Liver (tissue), 9 donors: ENCODE data around the gene ATG5. TPM values are rescaled to one million over a fixed set of nuclear protein-coding genes. Genes with fewer than 3 reads are reported as not detected.
A peak's percentile ranks its signal among the peaks of the same experiment; 100 is the strongest.

Source experiments
- DNase-seq: peaks from one replicate; pipeline ENCODE4 v3.0.0-alpha.2; 2017; ENCODE audit warnings: low spot score
- H3K27ac ChIP-seq, 2 donors: one replicate each; pipeline ENCODE4 v1.7.0; 2013; ENCODE audit warnings: inconsistent platforms in 2 of 2, low read length in 2 of 2, control low read depth in 1 of 2, low read depth in 1 of 2, mild to moderate bottlenecking in 1 of 2
- H3K27me3 ChIP-seq, 4 donors: one replicate each; pipeline versions ENCODE4 v1.6.1 to v1.7.0; 2013; ENCODE audit warnings: low read length in 3 of 4, inconsistent platforms in 1 of 4, mild to moderate bottlenecking in 1 of 4, moderate library complexity in 1 of 4; ENCODE audit not compliant: control insufficient read depth in 4 of 4, insufficient read depth in 4 of 4
- H3K36me3 ChIP-seq, 4 donors: one replicate each; pipeline versions ENCODE4 v1.6.1 to v1.7.0; 2013; ENCODE audit warnings: low read length in 3 of 4, mild to moderate bottlenecking in 3 of 4, low read depth in 1 of 4, moderate library complexity in 1 of 4; ENCODE audit not compliant: control insufficient read depth in 4 of 4, insufficient read depth in 3 of 4
- H3K4me1 ChIP-seq, 4 donors: one replicate each; pipeline versions ENCODE4 v1.6.1 to v1.7.0; 2013; ENCODE audit warnings: low read length in 3 of 4, mild to moderate bottlenecking in 3 of 4, moderate library complexity in 1 of 4; ENCODE audit not compliant: control insufficient read depth in 4 of 4, insufficient read depth in 4 of 4
- H3K4me3 ChIP-seq, 3 donors: one replicate each; pipeline versions ENCODE4 v1.6.1 to v1.7.0; 2013; ENCODE audit warnings: low read length in 3 of 3, control low read depth in 1 of 3, low read depth in 1 of 3, mild to moderate bottlenecking in 1 of 3
- H3K9ac ChIP-seq, 2 donors: one replicate each; pipeline ENCODE4 v1.7.0; 2013; ENCODE audit warnings: low read length in 2 of 2, mild to moderate bottlenecking in 2 of 2, moderate library complexity in 2 of 2, control low read depth in 1 of 2, low read depth in 1 of 2
- H3K9me3 ChIP-seq, 4 donors: one replicate each; pipeline versions ENCODE4 v1.6.1 to v1.7.0; 2013; ENCODE audit warnings: low read length in 3 of 4; ENCODE audit not compliant: control insufficient read depth in 4 of 4
- CTCF ChIP-seq: fragments of 150-350 bp; IDR thresholded peaks from 2 replicates; pipeline ENCODE4 v1.5.1; 2017; ENCODE audit warnings: improper control_type of control experiment, low read depth, low read length; ENCODE audit not compliant: missing input control
- FOXA1 ChIP-seq: IDR thresholded peaks from 2 replicates; pipeline ENCODE4 v1.6.1; 2016; ENCODE audit warnings: antibody characterized with exemption
- GABPA ChIP-seq, 2 donors: IDR thresholded peaks in 1 of 2; conservative IDR thresholded peaks in 1 of 2; 2 replicates each; pipeline ENCODE4 v1.6.1; 2016; ENCODE audit warnings: antibody characterized with exemption in 2 of 2, mild to moderate bottlenecking in 1 of 2, moderate library complexity in 1 of 2
- HNF4A ChIP-seq, 2 donors: conservative IDR thresholded peaks; 2 replicates each; pipeline ENCODE4 v1.6.1; 2016; ENCODE audit warnings: antibody characterized with exemption in 2 of 2, mild to moderate bottlenecking in 2 of 2
- JUND ChIP-seq, 2 donors: IDR thresholded peaks; 2 replicates each; pipeline ENCODE4 v1.6.1; 2016; ENCODE audit warnings: antibody characterized with exemption in 2 of 2
- MAX ChIP-seq: IDR thresholded peaks from 2 replicates; pipeline ENCODE4 v1.6.1; 2016; ENCODE audit warnings: antibody characterized with exemption
- RAD21 ChIP-seq, 2 donors: IDR thresholded peaks; 2 replicates each; pipeline ENCODE4 v1.6.1; 2016; ENCODE audit warnings: antibody characterized with exemption in 2 of 2, mild to moderate bottlenecking in 2 of 2
- REST ChIP-seq: IDR thresholded peaks from 2 replicates; pipeline ENCODE4 v1.6.1; 2016; ENCODE audit warnings: antibody characterized with exemption, mild to moderate bottlenecking
- SP1 ChIP-seq: IDR thresholded peaks from 2 replicates; pipeline ENCODE4 v1.6.1; 2018; ENCODE audit warnings: antibody characterized with exemption, mild to moderate bottlenecking
- TAF1 ChIP-seq: conservative IDR thresholded peaks from 2 replicates; pipeline ENCODE4 v1.6.1; 2016; ENCODE audit warnings: antibody characterized with exemption, mild to moderate bottlenecking
- WGBS: extraction: QIAGEN DNeasy Blood & Tissue Kit; methylation state at CpG from one replicate; pipeline ENCODE4 v1.1.7; 2013; 5-methylcytosine and 5-hydroxymethylcytosine counted together
- polyA plus RNA-seq, 2 donors: library from polyadenylated mRNA; stranded (reverse) in 1 of 2; unstranded in 1 of 2; fragments of 200-250 nt in 1 of 2; fragments of >200 nt in 1 of 2; fragmentation: Nextera tagmentation in 1 of 2; extraction: Ambion mirVana in 1 of 2; gene quantifications; one replicate each; pipeline versions ENCODE4 v1.2.1 to v1.2.3, GENCODE V29; 2013 to 2015
- total RNA-seq, 2 donors: library from RNA; depleted of rRNA; stranded (reverse); fragments of >200 nt; gene quantifications; one replicate each; pipeline ENCODE4 v1.2.3, GENCODE V29; 2014
- donor health status: healthy.
- donor health status: healthy.
- donor health status: healthy.
- donor health status: healthy.
- donor health status: healthy.

The ATG5 gene
- total and polyA plus RNA-seq, 4 donors: 10.0 to 25.7 (median 19.7) TPM

- TF ChIP-seq REST (no peak), HNF4A (conservative IDR thresholded peaks at IDR 0.05) (no peak), TAF1 (no peak), MAX (no peak), GABPA (IDR thresholded peaks at IDR 0.05 in 1 of 2, conservative IDR thresholded peaks at IDR 0.05 in 1 of 2) (no peak), SP1 (no peak)
These were observed 21.7 kb upstream of the ATG5 start (continued) for GRCh38 chr6:106347219-106347618.

- Histone ChIP-seq H3K27me3 (peaks cover 0 to 2% (median 0%) of the 10 kb centered on the region in 4 donors), H3K4me3 (no peak overlapping the region), H3K4me1 (no peaks in the 10 kb centered on the region), H3K27ac (no peak overlapping the region), H3K9me3 (no peaks in the 10 kb centered on the region), H3K36me3 (peaks cover 0 to 1% (median 0%) of the 10 kb centered on the region in 4 donors), H3K9ac (no peak overlapping the region)
- 25% methylated on average over 9 of the region's 9 CpGs for WGBS
- TF ChIP-seq CTCF: peak; percentile 55
- TF ChIP-seq FOXA1: no peak
- no peak for TF ChIP-seq JUND (IDR thresholded peaks at IDR 0.05)
- TF ChIP-seq RAD21 (IDR thresholded peaks at IDR 0.05): peak; percentile 63 to 76
- DNase-seq: no peak
These were observed 13.9 kb upstream of the ATG5 start for GRCh38 chr6:106339334-106340029.

GRCh38 chr6:106334646-106335448 lies 9.3 kb upstream of the ATG5 start:
- no peak overlapping the region for H3K4me3 ChIP-seq
- TF ChIP-seq RAD21 (IDR thresholded peaks at IDR 0.05) (peak; percentile 83 to 85), GABPA (IDR thresholded peaks at IDR 0.05 in 1 of 2, conservative IDR thresholded peaks at IDR 0.05 in 1 of 2) (no peak), CTCF (peak; percentile 59)
- no peak for DNase-seq
- H3K36me3 ChIP-seq: peaks cover 0 to 1% (median 0%) of the 10 kb centered on the region in 4 donors
- WGBS: 18% methylated on average over 5 of the region's 5 CpGs
- peaks cover 0 to 4% (median 0%) of the 10 kb centered on the region in 4 donors for H3K27me3 ChIP-seq
- no peaks in the 10 kb centered on the region for H3K4me1 ChIP-seq
- H3K9ac ChIP-seq: no peak overlapping the region
- no peak overlapping the region for H3K27ac ChIP-seq
- no peaks in the 10 kb centered on the region for H3K9me3 ChIP-seq
